ENCODE results near the gene SLC8A2.

The SLC8A2 gene, protein sequence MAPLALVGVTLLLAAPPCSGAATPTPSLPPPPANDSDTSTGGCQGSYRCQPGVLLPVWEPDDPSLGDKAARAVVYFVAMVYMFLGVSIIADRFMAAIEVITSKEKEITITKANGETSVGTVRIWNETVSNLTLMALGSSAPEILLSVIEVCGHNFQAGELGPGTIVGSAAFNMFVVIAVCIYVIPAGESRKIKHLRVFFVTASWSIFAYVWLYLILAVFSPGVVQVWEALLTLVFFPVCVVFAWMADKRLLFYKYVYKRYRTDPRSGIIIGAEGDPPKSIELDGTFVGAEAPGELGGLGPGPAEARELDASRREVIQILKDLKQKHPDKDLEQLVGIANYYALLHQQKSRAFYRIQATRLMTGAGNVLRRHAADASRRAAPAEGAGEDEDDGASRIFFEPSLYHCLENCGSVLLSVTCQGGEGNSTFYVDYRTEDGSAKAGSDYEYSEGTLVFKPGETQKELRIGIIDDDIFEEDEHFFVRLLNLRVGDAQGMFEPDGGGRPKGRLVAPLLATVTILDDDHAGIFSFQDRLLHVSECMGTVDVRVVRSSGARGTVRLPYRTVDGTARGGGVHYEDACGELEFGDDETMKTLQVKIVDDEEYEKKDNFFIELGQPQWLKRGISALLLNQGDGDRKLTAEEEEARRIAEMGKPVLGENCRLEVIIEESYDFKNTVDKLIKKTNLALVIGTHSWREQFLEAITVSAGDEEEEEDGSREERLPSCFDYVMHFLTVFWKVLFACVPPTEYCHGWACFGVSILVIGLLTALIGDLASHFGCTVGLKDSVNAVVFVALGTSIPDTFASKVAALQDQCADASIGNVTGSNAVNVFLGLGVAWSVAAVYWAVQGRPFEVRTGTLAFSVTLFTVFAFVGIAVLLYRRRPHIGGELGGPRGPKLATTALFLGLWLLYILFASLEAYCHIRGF

DNA sequence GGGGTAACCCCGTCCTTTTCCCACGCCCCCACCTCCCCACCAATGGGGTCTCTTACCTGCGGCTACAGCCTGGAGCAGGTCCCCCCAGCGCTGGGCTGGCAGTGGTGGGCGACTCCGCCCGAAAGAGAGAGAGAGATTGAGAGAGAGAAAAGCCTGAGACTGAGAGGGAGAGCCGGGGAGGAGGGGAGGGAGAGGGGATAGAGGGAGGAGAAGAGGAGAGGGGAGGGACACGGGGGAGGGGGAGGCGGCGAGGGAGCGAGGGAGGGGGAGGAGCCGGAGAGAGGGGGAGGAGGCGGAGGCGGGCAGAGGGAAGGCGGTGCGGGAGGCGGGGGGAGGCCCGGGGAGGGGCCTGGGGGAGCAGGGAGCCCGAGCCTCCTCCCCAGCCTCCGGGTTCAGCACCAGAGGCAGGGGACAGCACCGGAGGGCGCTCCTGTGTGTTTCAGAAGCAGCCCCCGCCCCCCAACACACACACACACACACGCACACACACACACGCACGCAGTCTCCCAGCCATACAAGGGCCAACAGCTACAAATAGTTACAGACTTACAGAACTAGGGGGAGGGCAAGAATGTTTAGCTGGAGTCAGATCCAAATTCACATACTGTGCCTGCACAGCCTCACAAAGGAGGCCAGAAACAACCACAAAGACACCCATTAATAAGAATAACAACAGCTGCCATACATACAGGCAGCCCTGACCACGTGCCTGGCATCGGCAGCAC, at the start of gene SLC8A2:
SLC8A2 (minus strand) TSS at position 161 of the 725 bp plus-strand sequence. CDS start 5,490 bp downstream, outside the sequence.
- DNase-seq (ENCODE audit: low read depth), result peak; percentile 34

DNA sequence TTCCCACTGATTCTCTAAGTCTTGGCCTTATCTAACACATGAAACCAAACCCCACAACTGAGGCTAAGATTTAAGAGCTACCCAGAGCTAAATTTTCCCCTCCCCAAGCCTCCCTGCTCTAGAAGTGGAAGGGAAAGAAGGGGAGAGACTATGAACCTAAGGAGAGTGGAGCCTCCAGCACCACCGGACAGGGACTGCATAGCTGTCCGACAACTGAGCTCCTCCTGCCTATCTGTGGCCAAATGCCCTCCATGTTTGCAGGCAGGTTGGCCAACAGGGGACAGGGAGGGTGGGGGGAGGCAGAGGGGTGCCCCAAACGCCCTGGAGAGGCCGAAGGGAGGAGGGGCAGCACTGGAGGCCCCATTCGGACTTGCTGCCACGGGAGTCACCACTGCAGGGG, 49.1 kb upstream of the SLC8A2 start:
- DNase-seq (ENCODE audit: low read depth), result no peak

DNA sequence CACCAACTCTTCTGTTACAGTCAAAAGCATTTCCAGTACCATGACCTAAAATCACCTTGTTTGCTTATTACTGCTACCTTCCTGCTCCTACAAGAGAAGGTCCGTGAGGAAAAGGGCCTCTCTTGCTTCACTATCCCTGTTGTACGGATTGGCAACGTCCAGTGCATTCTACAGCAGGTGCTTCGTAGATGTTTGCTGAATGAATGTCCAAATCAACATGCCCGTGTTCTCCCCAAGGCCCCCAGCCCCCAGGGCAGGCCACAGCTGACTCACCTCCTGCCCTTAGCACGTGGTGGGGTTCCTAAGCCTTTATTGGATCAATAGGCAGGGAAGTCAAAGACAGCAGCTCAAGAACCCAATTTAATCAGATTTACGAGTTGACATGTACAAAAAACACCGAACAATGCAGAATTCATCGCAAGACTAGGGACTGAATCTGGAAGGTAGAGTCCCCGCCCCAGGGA, 48.7 kb upstream of the SLC8A2 start:
- no peak for DNase-seq (ENCODE audit: low read depth)

DNA sequence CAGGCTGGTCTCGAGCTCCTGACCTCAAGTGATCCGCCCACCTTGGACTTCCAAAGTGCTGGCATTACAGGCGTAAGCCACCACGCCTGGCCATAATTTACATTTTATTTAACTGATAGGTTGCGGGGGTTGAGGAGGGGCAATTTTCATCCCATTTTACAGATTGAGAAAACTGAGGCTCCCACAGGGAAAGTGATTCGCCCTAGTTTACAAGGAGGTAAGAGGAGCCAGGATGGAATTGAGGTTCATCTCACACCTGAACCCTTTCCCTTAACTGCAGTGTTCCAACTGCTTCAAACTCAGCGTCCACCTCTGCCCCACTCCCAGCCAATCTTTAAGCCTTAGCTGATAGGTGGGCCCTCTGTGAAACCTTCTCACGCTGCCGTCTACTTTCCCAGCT, 47.2 kb upstream of the SLC8A2 start:
- no peak for DNase-seq (ENCODE audit: low read depth)

DNA sequence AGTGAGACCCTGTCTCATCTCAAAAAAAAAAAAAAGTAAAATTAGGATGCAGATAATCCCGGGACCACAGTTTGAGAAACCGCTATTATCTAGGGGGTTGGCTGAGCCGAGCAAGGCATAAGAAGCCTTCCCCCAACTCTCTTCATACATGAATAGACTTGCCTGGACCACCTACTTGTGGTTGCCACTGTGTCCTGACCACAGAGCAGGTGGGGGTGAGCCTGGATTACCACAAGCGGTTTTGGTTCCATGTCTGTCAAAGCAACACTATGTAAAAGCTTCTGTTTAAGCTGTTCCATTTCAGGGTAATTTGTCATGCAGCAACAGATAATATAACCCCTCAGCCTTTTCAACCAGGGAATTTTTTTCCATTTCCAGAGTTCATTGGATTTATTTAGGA, 46.4 kb upstream of the SLC8A2 start:
- peak; percentile 55 for DNase-seq (ENCODE audit: low read depth)

DNA sequence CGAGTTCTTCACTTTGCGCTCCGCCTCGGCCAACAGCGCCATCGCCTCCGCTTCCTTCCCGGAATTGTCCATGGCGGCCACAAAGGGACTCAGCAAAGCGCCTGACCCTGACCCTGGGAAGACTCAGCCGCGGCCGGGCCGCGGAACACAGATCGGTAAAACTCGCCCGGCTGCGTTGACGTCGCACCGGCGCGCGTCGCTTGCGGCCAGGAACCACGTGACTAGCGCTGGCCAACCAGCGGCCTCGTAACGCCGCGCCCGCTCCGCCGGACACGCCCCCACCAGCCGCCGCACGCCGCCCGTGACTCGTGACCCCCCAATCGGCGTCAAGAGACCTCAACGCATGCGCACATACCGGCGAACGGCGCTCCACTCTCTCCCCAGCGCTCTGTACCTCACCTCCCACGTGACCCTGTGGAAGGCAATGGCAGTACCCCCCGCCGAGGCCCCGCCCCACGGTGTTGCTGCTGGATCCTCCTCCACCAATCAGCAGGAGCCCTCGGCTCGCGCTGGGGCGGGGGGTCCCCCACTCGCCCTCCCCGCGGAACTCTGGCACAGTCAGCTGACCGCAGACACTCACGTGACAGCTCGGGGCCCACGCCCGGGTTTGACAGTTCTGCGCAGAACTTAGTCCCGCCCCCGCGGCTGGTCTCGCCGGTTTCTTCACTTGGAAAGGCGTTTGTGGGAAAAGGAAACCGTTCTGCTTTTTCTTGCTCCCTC, 43.3 kb upstream of the SLC8A2 start, which contains the start of gene NAPA:
NAPA (minus strand) TSS at position 195 of the 720 bp plus-strand sequence; CDS start at position 72, 123 bp downstream.
- peak; percentile 100 for DNase-seq (ENCODE audit: low read depth)

DNA sequence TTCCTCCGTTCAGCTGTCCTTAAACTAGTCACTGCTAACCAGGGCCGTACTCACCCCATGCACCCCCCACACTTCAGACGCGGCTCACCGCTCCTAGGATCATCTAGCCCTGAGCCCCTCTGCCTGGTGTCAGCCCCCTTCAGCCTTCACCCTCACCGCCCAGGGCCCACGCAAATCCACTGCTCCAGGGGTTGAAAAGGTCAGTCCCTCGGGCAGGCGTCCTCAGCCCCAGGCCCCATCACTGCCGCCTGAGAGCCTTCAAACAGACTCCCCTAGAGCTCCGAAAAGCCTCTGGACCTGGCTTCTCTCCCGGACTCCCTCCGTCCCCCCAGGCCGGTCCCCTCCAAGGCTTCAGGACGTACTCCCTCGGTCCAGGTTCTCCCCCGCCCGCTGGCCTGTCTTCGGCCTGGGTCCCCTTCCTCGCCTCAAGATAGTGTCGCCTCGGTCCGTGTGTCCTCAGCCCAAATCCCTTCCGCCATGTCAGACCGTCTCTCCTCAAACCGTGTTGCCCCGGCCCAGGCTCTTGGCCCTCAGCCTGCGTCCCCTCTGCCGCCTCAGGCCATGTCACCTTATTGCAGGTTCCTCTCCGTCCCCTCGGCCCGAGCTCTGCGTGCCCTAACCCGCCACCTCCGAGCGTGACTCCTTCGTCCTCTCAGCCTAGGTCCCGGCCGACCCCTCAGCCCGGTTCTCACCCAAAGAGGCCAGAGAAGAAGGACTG, 42.6 kb upstream of the SLC8A2 start:
- DNase-seq (ENCODE audit: low read depth), result no peak

DNA sequence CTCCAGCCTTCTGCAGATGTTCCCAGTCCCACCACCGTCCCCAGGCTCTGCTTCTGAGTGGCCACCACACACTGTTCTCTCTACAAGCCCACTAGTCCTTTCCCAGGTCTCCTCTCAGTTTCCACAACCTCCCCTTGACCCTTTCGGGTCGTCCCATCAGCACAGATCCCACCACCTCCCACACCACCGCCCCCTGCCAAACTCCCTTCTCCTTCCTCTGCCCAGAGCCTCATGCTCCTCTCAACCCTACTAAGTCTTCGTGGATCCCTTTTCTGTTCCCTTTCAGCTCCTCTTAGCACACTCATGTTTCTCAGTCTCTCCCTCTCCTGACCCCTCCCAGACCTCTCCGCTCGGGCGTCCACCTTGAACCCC, 41.2 kb upstream of the SLC8A2 start:
- no peak for DNase-seq (ENCODE audit: low read depth)

DNA sequence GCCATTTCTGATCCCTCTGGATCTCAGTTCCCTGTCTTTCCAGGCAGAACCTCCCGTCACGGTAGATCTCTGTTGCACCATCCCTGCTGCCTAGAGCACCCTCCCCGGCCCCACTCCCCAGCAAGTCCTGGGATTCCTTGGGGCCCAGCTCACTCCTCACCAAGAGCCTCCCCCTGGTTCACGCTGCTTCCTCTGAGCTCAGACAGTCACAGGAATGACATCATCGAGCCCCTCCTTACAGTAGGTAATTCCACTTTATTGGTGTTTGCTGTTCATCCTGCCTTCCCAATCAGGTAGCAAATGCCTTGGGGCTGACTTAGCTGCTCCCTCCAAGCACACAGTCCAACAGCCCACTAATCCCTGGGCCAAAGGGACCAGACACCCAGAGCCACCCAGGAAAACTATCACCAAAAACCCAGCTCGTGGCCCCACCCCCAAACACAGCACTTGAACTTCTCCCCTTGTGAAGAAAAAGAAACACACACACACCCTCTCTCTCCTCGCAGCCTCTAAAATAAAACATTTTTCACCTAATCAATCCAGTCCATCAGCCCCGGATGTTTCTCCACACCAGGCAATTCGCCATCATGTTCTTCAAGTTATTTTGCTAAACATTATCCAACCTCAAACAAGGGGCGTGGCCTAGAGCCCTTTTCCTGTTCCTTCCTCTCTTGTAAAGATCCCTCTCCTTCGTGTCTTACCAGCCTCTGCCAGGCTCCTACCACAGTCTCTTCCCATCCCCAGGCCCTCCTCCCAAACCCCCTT, 40.7 kb upstream of the SLC8A2 start:
- no peak for DNase-seq (ENCODE audit: low read depth)

DNA sequence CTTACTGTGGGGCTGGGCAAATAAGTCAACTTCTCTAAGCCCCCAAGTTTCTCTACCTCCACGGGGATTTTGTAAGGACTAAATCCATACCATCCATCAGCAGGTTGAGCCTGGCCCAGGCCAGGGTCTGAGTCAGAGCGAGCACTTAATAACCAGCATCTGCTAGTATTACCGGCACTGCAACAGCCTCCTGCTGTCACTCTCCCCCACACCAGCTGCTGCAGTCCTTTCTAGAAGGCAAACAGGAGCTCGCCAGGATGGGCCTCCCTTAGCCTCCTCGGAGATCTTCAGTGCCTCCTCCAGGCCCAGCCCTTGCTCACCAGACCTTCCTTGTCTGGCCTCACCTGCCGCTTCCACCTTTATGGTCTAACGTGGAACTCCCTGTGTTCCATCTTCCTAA, 40.0 kb upstream of the SLC8A2 start:
- no peak for DNase-seq (ENCODE audit: low read depth)

DNA sequence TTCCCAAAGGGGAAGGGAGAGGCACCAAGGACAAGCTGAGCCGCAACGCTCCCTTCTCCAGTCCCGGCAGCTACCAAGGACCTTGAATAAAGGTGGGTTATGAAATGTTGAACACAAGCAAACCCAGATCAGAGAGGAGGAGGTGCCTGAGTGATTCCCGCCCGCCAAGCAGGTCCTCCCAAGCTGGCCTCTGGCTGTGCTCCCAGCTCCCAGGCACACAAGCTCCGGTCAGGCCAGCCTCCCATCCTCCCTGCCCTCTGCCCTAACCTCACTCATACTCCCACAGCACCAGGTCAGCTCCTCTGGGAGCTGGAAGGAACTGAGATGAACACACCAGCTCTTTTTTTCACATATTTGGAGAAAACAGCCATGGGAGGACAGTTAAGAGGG, 39.4 kb upstream of the SLC8A2 start:
- DNase-seq (ENCODE audit: low read depth), result no peak

DNA sequence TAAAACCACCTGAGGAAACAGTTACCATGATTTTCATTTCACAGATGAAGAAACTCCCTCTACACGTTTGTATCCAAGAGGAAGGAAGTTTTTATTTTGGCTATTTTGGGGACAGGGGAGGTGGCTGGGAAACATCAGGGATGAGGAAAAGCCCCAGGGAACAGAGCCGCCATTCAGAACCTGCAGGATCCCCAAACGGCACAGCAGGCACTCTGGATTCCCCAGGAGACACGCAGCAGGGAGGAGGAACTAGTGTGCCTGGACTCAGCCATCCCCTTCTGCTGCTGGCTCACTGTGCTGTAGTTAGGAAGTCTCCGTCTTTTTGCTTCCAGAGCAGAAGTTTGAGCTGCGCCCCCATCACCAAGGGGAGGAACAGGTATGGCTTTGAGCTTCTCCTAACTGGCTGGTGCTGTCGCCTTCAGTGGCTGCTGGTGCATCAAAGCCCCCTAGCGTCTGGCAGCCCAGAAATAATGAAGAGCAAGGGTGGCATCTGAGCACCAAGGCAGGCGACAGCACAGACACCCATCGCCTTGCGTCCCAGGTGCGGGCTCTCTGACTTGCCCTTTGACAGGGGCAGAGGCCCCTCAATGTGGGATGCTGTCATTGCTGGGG, 38.9 kb upstream of the SLC8A2 start:
- no peak for DNase-seq (ENCODE audit: low read depth)

DNA sequence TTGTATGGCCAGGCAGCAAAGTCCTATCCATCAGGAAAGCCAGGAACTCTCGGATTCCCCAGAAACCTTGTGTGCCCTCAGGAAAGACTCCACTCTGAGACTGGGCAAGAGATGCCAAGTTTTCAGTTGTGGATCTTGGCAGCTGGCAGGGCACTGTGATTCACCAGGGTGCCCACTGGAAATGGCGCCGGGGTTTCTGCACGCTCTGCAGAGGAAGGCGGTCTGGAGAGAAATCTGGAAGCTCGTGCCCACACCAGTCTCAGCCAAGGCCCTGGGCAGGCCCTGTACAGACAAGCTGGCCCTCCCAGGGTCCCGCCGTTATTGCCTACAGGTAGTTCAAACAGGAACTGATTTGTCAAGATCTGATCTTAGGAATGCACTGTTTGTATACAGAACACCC, 38.3 kb upstream of the SLC8A2 start:
- no peak for DNase-seq (ENCODE audit: low read depth)

DNA sequence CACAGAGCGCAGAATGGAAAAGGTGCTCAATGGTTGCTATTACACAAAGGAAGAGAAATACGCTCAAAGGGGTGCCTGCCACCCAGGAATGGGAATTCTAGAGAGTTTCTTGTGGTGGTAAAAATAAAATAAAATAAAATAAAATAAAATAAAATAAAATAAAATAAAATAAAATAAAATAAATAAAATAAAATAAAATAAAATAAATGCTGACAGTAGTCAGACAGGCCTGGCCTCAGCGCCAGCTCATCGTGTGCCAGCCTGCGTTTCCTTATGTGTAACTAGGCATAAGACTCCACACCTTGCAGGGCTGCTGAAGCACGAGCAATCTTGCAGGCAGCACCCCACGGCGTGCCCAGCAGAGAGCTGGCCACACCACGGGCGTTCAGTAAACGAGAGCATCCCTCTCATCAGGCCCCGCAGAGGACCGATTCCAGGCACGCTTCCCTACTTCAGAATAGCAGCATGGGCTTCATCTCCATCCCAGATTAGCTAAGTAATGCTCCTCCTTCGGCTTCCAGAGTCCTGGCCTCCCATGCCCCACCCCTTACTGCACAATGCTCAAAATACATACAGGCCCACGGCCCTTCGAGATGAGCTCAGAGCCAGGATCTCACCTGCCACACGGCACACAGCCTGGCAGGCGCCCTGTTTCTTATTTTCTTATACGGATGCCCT, 37.6 kb upstream of the SLC8A2 start:
- no peak for DNase-seq (ENCODE audit: low read depth)

DNA sequence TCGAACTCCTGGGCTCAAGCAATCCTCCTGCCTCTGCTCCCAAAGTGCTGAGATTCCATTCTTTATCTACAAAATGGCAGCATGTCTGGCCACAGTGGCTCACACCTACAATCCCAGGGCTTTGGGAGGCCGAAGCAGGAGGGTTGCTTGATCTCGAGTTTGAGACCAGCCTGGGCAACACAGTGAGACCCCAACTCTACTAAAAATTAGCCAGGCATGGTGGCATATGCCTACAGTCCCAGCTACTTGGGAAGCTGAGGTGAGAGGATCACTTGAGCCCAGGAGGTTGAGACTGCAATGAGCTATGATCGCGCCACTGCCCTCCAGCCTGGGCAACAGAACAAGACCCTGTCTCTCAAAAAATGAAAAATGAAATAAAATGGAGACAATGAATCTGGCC, 37.0 kb upstream of the SLC8A2 start:
- DNase-seq (ENCODE audit: low read depth), result no peak

DNA sequence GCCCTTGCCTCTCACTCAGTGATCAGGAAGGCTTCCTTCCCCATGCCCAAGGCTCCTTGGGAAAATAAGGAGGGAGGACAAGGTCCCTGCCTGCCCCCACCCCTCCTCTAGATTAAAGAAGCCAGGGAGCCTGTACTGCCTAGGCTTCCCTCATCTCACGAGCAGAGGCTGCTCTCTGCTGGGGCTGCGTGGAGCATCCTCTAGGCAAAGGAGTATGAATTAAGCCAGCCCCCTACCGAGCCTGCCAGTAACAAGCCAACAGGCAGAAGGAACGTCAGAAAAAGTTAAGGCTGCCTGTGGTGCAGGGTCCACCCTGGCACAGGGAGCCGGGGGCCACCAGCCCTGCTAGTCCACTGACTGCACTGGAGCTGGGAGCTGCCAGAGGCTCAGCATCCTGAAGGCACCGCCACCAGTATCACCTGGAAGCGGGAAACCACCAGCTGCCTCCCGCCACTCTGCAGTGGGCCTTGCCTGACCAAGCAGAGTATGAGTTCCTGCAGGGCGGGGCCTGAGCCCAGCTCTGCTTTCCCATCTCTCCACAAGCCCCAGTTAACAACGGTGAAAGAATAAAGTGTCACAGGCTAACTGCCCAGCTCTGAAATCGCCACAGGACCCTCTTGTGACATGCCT, 36.3 kb upstream of the SLC8A2 start:
- DNase-seq (ENCODE audit: low read depth), result no peak

DNA sequence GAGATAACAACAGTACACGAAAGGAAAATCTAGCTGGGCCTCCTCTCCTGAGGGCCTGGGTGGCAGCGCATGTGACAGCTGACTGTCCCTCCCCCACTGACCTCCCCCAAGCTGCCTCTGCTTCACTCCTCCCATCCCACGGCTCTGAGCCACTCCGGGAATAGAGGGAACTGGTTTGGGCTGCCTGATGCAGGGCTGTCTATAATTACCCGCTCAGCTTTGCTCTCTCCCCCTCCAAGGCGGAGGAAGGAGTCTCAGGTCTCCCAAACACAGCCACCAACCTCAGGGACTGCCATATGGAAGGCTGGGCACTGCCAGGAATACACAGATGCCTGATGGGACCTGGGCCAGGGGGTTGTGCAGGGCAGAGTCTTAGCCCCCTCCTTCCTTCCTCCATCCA, 35.3 kb upstream of the SLC8A2 start:
- no peak for DNase-seq (ENCODE audit: low read depth)

DNA sequence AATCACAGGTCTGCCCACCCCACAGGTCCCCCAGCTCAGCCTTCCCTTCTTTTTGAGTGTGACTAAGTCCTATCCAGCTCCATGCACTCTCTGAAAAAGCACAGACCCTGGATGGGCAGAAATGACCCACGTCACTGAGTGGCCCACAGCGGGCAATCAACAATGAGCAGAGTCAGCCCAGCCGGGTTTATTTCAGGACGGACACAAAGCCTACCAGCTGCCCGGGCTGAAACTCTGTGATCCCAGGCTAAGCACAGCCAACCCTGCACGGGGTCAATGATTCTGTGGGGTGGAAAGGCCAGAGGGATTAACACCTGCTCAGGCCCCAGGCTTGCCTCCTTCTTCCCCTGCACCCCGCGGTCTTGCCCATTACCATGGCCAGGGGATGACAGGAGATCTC, 34.8 kb upstream of the SLC8A2 start:
- no peak for DNase-seq (ENCODE audit: low read depth)

DNA sequence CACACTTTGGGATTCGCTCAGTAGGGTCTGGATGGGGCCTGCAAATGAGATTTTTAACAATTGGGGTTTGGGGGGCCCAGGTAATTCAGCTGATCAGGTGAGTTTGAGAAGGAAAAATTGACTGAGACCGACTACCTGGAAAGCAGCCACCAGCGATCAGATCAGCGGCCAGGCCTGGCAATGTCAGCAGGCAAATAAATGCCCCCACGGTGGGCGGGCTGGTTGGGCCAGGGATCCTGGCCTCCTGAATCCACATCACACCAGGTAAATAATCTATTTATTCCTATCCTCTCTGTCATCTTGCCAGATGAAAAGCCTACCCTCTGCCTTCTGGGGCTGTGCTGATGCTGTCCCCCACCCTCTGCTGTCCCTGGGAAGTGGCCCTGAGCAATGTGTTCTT, 33.8 kb upstream of the SLC8A2 start:
- DNase-seq (ENCODE audit: low read depth), result no peak

Data from activated gamma-delta T cell treated with anti-CD3 and anti-CD28 coated beads, Interleukin-2, amount 50 U/mL, for 16 hours (primary cell).